HG03442 (cell line): ENCODE results near the gene SLC37A1.
"Not testable (repeated sequence)": the region's sequence is repeated elsewhere in the genome, so short reads cannot be mapped to it uniquely, and the experiment has no call there.

Source experiments
- ATAC-seq: cut with Tn5 transposase; IDR thresholded peaks from one replicate; pipeline ENCODE4 v1.9.1; 2021; ENCODE audit warnings: mild to moderate bottlenecking, moderate library complexity; ENCODE audit not compliant: unreplicated experiment

Gene SLC37A1

GRCh38 chr21:42614811-42615351 lies 101.2 kb downstream of the SLC37A1 start:
- ATAC-seq = no peak

GRCh38 chr21:42615377-42615776 lies 101.7 kb downstream of the SLC37A1 start:
- ATAC-seq = not testable (repeated sequence)

- no peak for ATAC-seq
Measured at GRCh38 chr21:42615924-42616323, 102.3 kb downstream of the SLC37A1 start.

- no peak for ATAC-seq
Measured at GRCh38 chr21:42616446-42616845, 102.8 kb downstream of the SLC37A1 start.

- ATAC-seq = no peak
Measured at GRCh38 chr21:42616941-42617340, 103.3 kb downstream of the SLC37A1 start.

GRCh38 chr21:42617486-42617885 lies 103.8 kb downstream of the SLC37A1 start:
- no peak for ATAC-seq

- ATAC-seq = no peak
Measured at GRCh38 chr21:42618707-42619102, 105.1 kb downstream of the SLC37A1 start.

- ATAC-seq = no peak
Measured at GRCh38 chr21:42619166-42619565, 105.5 kb downstream of the SLC37A1 start.

GRCh38 chr21:42619841-42620240 lies 106.2 kb downstream of the SLC37A1 start:
- no peak for ATAC-seq

GRCh38 chr21:42621166-42621818 lies 107.6 kb downstream of the SLC37A1 start:
- ATAC-seq = no peak

GRCh38 chr21:42621819-42622177 lies 108.1 kb downstream of the SLC37A1 start:
- ATAC-seq = no peak

GRCh38 chr21:42622284-42622683 lies 108.6 kb downstream of the SLC37A1 start:
- ATAC-seq = no peak

GRCh38 chr21:42623694-42624093 lies 110.0 kb downstream of the SLC37A1 start:
- no peak for ATAC-seq

- ATAC-seq = no peak
Measured at GRCh38 chr21:42624095-42624790, 110.6 kb downstream of the SLC37A1 start.

GRCh38 chr21:42624936-42625335 lies 111.3 kb downstream of the SLC37A1 start:
- ATAC-seq = no peak

- no peak for ATAC-seq
Measured at GRCh38 chr21:42626171-42626570, 112.5 kb downstream of the SLC37A1 start.

- ATAC-seq = no peak
Measured at GRCh38 chr21:42627527-42628289, 114.1 kb downstream of the SLC37A1 start.

GRCh38 chr21:42628466-42629061 lies 114.9 kb downstream of the SLC37A1 start:
- ATAC-seq = not testable (repeated sequence)

GRCh38 chr21:42629933-42630589 lies 116.4 kb downstream of the SLC37A1 start:
- ATAC-seq = no peak

GRCh38 chr21:42630626-42631025 lies 117.0 kb downstream of the SLC37A1 start:
- no peak for ATAC-seq
